ENCODE measurements around the gene ALPI.
"Not testable (repeated sequence)": the region's sequence is repeated elsewhere in the genome, so short reads cannot be mapped to it uniquely, and the experiment has no call there.

The ALPI gene

DNA sequence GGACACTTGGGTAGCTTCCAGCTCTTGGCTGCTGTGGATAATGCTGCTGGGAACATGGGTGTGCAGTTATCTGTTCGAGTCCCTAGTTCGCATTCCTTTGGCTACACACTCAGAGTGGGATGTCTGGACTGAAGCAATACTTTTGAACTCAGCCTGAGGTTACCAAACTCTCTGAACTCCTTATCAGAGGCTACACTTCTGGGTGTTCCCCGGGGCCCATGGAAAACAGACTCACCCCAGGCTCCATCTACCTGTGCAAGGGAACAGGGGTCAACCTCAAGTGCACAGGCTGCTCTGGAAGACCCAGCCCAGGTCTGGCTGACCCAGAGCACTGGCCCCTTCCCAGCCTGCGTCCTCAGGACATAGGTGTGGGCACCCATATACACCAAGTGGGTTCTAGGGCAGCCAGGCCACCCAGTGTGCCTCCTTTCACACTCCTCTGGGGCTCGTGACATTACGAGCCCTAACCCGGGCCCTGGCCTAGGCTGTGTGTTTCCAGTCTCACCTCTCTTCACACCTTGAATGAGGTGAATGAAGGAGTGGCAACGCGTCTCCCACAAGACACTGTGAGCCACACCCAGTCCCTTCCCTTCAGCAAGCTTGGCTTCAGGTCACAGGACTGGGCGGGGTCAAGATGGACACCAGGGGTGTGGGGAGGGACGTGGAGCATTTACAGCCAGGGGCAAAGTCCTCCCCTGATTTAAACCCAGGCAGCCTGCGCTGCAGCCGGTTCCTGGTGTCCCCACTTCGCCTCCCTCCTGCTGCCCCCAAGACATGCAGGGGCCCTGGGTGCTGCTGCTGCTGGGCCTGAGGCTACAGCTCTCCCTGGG lies at the start of gene ALPI:
Gene ALPI (plus strand): TSS at position 728 of the 830 bp plus-strand sequence. CDS start 47 bp downstream, at position 775.
- DNase-seq = no peak

DNA sequence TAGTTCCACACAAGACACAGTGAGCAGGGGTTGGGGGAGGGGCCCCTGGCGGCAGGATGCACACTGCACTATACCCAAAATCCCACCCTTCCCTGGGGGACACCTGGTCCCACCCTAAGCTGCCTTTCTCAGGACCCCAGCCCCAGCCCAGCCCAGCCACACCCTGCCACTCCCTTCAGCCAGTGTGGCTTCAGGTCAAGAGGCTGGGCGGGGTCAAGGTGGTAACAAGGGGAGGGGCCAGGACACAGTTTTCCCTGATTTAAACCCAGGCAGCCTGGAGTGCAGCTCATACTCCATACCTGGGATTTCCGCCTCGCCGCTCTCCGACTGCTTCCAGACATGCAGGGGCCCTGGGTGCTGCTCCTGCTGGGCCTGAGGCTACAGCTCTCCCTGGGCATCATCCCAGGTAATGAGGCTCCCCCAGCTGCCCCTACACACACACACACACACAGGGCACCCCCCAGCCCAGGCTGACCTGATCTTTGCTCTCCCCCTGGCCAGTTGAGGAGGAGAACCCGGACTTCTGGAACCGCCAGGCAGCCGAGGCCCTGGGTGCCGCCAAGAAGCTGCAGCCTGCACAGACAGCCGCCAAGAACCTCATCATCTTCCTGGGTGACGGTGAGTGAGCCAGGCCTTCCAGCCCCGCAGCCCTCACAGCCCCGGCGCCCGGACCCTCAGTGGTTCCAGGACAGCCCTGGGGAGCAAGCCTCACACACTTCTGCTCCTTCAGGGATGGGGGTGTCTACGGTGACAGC lies 49.2 kb upstream of the ALPI start, which contains the start of gene ALPG:
Gene ALPG (plus strand): TSS at position 289 of the 755 bp plus-strand sequence. CDS start 51 bp downstream, at position 340.
- DNase-seq = no peak

DNA sequence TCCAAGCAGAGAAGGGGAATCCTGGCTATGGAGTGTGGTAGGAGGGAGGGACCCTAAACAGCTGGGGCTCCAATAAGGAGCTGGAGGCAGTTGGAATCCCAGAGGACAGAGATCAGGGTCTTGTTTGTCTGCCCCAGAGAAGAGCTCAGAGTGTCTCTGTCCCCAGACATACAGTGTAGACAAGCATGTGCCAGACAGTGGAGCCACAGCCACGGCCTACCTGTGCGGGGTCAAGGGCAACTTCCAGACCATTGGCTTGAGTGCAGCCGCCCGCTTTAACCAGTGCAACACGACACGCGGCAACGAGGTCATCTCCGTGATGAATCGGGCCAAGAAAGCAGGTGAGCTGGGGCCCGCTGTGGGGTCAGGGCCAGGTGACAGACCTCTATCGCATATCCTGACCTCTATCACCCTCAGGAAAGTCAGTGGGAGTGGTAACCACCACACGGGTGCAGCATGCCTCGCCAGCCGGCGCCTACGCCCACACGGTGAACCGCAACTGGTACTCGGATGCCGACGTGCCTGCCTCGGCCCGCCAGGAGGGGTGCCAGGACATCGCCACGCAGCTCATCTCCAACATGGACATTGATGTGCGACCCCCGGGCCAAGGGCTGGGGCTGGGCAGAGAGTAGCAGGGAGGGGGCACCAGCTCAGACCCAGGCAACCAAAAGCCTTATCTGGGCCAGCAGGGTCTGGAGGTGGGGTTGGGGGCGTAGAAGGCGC lies 48.4 kb upstream of the ALPI start:
- DNase-seq = not testable (repeated sequence)

DNA sequence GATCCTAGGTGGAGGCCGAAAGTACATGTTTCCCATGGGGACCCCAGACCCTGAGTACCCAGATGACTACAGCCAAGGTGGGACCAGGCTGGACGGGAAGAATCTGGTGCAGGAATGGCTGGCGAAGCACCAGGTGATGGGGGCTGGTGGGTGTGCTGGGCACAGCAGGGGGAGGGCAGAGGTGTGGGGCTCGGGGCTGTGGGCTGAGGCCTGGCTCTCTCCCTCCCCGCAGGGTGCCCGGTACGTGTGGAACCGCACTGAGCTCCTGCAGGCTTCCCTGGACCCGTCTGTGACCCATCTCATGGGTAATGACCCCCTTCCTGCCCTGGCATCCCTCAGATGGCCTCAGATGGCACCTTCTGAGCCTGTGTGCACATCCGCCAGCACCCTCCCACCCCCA lies 47.7 kb upstream of the ALPI start:
- not testable (repeated sequence) for DNase-seq

DNA sequence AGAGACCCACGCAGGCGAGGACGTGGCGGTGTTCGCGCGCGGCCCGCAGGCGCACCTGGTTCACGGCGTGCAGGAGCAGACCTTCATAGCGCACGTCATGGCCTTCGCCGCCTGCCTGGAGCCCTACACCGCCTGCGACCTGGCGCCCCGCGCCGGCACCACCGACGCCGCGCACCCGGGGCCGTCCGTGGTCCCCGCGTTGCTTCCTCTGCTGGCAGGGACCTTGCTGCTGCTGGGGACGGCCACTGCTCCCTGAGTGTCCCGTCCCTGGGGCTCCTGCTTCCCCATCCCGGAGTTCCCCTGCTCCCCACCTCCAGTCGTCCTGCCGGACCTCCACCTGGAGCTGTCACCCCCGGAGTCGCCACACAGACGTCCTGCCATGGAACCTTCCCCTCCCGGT lies 46.3 kb upstream of the ALPI start:
- not testable (repeated sequence) for DNase-seq

DNA sequence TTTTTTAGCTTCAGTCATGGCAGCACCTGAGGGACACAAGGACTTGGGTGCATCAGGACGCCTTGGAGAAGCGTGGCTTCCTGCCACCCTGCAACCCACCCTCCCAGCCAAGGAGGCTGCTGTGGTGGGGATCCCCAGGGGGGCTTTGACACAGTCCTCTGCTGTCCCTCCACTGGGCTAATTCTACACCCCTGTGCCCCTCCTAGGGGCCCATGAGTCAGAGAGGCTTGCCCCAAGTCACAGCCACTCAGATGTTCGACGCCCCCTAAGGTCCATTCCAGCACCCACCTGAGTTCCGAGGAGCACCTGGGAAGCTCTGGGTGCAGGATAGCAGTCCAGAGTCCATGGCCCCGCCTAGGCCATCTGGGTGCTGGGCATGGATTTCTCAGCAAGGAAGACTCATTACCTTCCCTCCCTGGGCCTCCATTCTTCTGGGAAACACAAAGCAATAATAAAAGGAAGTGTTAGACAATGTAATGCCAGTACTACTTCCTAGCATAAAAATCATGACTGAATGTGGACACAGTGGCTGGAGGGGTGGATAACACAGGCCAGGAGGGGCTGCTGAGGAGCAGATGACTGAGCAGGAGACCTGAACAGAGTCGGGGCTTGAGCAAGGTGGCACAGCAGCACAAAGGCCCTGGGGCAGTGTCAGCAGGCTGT lies 45.6 kb upstream of the ALPI start:
- DNase-seq = no peak

DNA sequence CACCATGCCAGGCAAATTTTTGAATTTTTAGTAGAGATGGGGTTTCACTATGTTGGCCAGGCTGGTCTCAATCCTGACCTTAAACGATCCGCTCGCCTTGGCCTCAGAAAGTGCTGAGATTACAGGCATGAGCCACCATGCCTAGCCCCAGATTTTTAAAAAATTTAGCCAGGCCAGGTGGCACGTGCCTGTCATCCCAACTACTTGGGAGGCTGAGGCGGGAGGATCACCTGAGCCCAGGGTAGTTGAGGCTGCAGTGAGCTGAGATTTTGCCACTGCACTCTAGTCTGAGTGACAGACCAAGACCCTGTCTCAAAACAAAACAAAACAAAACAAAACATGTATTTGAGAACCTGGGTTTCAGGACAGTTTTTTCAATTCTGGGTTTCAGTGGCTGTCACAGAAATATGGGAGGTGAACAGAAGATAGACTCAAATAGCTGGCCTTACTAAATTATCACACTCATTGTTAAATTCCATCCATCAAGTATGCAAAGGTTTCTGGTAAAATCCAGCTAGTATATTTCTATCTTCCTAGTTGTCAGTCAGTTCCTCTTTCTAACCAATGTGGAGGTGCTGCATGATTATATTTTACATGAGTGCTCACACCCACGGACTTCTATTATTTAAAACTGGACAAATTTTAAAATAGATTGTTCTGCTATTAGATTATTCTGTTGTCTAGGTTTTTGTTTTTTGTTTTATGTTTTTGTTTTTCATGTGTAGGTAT lies 43.9 kb upstream of the ALPI start:
- DNase-seq = no peak

DNA sequence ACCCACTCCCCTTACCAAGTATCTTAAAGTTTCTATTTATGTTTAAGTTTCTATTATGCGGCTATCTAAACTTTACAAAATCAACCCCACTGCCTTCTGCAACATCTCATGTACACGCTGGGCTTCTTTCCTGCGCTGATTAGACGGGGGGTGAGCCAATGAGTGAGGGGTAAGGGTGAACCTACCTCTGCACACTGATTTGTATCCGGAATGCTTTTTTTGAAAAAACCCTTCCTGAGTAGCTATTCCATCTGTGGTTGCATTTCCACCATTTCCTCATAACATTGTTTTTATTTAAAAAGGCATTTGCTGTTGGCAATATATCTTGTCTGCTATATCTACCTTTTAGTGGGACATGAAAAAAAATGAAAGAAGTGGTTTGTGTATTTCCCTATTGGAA lies 43.0 kb upstream of the ALPI start:
- DNase-seq = no peak

DNA sequence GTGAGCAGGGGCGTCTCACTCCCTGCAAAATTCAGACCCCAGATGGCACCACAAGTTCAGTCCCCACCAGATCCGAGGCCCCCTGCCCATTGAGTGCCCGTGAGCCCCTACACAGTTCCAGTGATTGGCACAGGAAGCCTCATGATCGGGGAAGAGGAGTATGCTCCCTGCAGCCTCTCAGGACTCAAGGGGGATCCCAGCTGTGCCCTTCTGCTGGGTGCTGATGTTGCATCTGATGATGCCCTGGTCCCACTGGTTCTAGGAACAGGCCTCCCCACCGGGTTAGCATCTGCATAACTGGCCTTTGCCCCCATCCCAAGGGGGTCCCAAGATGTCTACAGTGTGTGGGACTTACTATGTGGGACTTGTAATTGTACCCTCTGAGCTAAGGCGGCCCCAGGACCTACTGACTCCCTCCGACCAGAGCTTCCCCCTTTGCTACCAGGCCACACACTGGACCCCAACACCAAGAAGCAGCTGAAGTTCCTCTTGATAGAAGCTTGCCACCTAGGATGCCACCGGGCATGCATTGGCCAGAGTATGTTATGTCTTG lies 40.7 kb upstream of the ALPI start:
- DNase-seq = no peak

DNA sequence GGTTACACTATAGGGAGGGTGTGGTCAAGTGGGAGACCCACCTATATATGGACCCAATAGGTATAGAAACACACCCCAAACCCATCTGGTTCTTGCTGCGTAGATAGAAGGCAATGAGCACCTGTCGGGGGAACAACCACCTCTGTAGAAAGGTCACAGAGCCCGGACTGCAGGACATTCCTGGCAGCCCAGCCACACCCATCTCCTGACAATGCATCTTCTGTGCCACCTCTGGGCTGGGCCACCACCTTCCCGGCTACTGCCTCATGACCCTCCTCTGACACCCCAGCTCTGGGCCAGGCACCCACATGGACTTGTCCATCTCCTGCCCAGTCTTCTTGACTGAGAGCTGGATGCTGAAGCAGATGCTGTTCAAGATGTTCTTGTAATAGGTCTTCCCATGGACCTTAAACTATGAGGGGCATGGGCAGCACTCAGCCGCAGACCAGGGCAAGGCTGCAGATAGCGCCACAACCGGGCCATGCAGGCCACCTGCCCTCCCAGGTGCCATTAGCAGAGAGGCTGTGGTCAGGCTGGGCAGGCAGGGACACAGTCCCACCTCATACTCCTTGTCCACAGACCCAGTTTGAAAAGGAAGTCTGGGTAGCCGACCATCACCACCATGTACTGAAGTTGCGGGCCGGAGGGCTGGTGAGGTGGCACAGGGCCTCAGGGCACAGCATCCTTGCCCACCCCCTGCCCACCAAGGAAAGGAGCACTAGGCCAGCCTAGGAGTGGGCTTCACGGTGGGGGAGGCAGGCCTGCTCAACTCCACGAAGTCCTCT lies 40.0 kb upstream of the ALPI start:
- DNase-seq = no peak

DNA sequence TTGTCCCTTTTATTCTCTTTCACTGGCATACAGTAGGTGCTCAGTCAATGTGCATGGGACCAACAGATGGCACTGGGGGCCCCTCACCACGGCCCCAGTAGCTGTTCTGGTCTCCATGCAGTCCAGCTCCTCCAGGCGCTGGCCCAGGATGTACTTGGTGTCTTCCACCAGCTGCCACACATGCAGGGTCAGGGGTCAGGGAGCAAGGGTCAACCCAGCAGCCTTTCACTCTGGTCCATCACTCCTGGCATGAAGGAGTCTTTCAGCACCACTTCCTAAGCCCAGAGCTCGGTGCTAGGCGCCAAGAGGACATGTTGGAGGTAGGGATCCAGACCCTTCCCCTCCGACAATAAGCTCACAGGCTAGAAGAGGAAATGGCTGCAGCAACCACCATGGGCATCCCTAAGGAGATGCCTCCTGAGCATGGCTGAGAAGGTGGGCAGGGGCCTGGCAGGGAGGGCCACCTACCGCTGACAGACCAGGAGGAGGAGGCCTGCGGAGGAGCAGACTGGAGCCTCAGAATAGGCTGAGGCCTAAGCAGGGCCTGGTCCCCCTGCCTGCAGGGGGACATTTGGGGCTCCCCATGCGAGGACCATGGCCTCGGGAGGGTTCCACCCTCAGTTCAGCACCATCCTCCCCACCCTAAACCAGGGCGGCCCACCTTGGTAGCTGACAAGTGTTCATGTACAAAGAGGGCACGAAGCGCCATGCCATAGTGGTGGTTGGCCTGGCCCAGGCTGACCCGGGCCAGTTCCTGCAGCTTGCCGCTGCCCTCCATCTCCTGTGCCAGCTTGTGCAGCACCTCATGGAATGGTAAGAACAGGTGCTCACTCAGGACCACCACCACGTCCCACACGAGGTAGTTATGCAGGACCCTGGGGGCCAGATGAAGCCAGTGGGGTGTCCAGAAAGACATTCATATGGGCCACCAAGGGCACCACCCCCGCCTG lies 39.2 kb upstream of the ALPI start:
- no peak for DNase-seq

DNA sequence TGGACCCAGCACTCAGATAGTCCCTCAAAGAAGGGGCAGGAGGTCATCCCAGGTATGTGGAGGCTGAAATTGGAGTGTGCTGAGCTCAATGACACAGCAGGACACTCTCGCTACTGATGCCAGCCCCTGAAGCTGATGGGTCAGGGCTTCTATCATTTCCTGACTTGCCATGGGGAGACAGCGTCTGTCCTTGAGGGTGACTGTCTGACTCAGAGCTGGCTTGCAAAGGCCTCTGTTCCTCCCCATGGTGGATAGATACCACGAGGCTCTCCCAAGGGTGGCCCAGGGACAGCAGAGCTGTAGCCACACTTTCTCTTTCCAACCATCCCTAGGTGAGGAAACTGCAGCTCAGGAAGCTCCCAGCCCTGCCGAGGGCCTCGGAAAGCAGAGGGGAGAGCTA lies 38.5 kb upstream of the ALPI start:
- no peak for DNase-seq

DNA sequence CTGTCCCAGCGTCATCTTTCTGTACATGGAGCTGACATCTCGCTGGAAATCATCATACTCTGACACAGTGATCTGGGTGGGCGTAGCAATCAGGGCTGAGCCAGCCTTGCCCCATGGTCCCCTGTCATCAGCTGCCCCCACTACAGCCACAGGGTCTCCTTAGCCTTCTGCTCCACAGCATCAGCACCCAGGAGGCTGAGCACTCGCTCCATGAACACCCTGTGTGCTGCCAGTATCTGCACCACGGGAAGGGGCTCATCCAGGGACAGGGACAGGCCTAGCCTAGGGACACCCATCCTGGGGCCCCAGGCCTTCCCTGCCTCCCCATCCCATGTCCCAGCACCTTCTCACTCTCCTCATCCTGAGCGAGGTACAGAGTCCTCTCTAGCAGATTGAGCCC lies 37.9 kb upstream of the ALPI start:
- no peak for DNase-seq

DNA sequence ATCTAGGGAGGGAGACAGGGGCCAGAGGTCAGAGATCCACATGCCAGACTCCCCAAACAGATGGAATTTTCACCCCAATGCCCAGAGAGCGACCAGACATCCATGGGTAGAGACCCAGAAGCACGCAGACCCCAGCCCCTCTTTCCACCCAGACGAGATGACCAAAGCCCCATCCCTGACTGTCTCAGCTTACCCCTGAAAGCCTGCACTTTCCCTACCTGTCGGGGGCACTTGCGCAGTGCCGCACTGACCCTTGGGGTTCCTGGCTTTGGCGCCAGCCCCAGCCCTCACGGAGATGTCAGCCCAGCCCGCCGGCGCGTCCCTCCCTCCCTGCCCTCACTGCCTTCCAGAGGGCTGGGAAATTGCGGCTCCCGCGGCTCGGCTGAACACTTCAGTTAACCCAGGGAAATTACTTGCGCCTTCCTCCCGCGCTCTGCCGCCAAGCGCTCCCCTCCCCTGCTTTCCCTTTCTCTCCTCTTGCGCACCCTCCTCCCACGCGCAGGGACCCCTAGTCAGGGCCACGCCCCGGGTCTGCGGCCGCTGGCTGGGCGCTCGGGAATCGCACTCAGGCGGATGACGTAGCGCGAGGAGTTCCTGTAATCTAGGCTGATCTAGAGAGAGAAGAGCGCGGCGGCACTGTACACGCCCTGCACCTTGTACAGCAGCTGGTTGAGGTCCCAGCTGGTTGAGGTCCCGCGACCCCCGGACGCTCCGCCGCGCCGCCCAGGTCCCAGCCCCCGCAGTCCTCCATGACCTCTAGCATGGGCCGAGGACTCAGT lies 37.3 kb upstream of the ALPI start:
- DNase-seq = peak; percentile 77

DNA sequence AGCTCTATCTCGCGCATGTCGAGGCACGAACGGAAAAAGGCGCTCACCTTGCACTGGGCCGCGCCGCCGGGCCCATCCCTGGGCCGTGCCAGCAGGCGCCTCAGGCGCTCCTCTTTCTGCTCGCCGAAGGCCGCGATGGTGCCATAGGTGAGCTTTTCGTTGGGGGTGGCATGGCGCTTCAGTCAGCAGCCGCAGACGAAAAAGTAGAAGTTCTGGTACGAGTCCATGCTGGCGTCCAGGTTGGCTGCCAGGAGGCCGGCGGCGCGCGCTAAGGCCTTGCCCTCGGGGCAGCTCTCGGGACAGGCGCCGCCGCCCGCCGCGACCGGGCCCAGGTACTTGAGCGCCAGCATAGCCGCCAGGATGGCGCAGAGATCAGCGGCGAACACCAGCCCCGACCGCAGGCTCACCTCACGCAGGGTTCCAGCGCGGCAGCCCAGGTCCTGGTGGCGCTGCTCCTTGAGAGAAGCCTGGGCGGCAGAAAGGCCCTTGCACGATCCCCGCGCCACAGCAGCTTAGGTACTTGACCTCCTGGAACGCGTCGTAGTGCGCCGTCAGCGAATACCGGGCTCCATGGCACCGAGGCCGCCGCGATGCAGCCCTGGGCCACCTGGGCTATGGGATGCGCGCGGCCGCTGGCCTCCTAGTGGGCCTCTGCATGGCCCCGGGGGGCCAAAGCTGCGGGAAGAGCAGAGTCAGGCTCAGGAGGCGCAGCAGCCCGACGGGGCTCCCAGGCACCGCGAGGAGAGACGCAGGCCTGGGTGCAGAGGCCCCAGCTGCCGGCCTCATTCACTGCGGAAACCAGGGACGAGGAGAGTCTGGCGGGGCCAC lies 36.5 kb upstream of the ALPI start:
- peak; percentile 50 for DNase-seq

DNA sequence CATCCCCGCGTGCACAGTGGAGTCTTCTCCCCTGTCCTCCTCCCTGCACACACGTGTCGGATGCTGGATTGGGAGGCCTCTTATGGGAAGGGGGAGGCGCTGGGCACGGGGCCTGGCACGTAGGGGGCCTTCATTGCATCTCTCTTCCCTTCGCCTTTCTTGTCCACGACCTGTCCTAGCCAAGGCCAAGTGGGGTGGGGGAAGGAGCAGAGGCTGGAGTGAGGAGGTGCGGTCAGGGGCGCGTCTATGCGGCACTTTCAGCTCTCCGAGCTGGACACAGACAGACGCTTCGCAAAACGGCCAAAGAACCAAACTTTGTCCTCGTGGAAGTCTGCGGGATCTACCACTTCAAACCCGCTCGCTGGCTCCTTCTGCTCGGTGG lies 35.9 kb upstream of the ALPI start:
- no peak for DNase-seq

DNA sequence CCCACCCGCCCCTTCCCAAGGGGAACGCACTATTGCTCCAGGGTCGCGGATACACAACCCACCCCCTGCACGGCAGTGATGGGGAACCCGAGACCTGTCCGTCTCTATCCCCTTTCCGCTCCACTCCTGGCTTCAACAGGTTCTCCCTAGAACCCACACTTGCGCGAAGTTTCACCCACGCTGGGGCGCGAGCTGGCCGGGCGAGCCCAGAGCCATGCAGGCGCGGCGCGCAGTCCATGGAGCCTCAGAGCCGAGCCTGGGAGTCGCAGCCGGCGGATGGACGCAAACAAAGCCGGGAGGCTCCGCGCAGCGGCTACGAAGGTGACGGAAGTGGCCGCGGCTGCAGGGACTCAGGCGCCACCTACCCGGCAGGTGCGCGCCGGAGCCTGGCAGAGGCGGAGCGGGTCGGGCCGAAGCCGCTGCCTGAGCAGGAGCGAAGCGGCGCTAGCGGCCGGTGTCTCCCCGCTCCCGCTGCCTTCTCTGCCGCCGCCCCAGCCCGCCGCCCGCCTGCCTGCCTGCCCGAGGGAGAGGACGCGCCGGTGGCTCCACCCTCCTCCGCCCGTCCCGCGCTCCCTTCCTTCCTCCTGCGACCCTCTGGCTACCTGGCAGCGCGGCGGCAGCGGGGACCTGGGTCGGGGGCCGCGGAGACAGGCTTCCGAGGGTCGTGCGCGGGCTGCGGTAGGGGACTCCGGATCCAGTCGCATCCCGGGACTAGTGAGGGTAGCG lies 35.3 kb upstream of the ALPI start:
- no peak for DNase-seq
